Endothelial cell of umbilical vein (primary cell): ENCODE measurements around the gene YPEL5. TPM values are rescaled to one million over a fixed set of nuclear protein-coding genes. Genes with fewer than 3 reads are reported as not detected.

Experiments used
- BruUV-seq: library from RNA; stranded (reverse); fragments of 400-500 nt; replicated peaks from 2 replicates; lab custom pipeline; 2021; lab: Mats Ljungman, UMichigan
- CTCF ChIA-PET: fragments of 300-600, 350-600 bp; sonication (Branson Sonifier 250); formaldehyde crosslinking; loops from one replicate; lab custom pipeline; 2021; ENCODE audit warnings: antibody characterized with exemption, inconsistent platforms; lab: Charles Lee
- POLR2A ChIA-PET: fragments of 300-600, 350-600 bp; sonication (Branson Sonifier 250); formaldehyde crosslinking; loops from one replicate; lab custom pipeline; 2021; ENCODE audit warnings: antibody characterized with exemption, inconsistent platforms; lab: Charles Lee
- DNase-seq: peaks from one replicate; pipeline ENCODE4 v3.0.0-alpha.2; 2011; ENCODE audit warnings: low read depth, low spot score
- FAIRE-seq: peaks from 2 replicates; lab custom pipeline; 2011; peaks lifted over from hg19 to GRCh38; lab: Jason Lieb, UNC
- H2AFZ ChIP-seq: 2 replicates; pipeline ENCODE4 v1.6.0; 2012; ENCODE audit warnings: low read depth, low read length, control low read depth, inconsistent platforms
- H3K27ac ChIP-seq: 2 replicates; pipeline ENCODE4 v1.5.1; 2011; ENCODE audit warnings: low read depth, mild to moderate bottlenecking, control low read depth, low read length, moderate library complexity; ENCODE audit not compliant: insufficient read depth
- H3K27me3 ChIP-seq, 2 experiments: 2 replicates each; pipeline versions ENCODE4 v1.6.0 to v1.6.1; 2011; ENCODE audit warnings: low read length in 2 of 2, mixed read lengths in 1 of 2; ENCODE audit not compliant: control insufficient read depth in 2 of 2, insufficient read depth in 2 of 2
- H3K36me3 ChIP-seq, 2 experiments: 2 replicates in 1 of 2; 3 replicates in 1 of 2; pipeline ENCODE4 v1.5.1; 2011; ENCODE audit warnings: low read length in 2 of 2, mild to moderate bottlenecking in 1 of 2, moderate library complexity in 1 of 2; ENCODE audit not compliant: control insufficient read depth in 2 of 2, insufficient read depth in 2 of 2; ENCODE audit errors: extremely low read depth in 1 of 2
- H3K4me1 ChIP-seq: 3 replicates; pipeline ENCODE4 v1.5.1; 2011; ENCODE audit warnings: mild to moderate bottlenecking, low read length; ENCODE audit not compliant: control insufficient read depth, insufficient read depth; ENCODE audit errors: extremely low read depth
- H3K4me2 ChIP-seq: 2 replicates; pipeline ENCODE4 v1.6.1; 2011; ENCODE audit warnings: low read length, control low read depth, mixed read lengths; ENCODE audit not compliant: insufficient read depth
- H3K4me3 ChIP-seq, 3 experiments: fragments of 200-600 bp in 1 of 3; sonication (generic), shearing (Covaris generic) in 1 of 3; replicated peaks in 1 of 3; 2 replicates each; pipeline ENCODE4 v1.5.1; 2011 to 2016; ENCODE audit warnings: control low read depth in 3 of 3, low read length in 3 of 3, mild to moderate bottlenecking in 2 of 3, inconsistent platforms in 1 of 3, low read depth in 1 of 3, moderate library complexity in 1 of 3; ENCODE audit not compliant: insufficient read depth in 1 of 3
- H3K79me2 ChIP-seq: 2 replicates; pipeline ENCODE4 v1.6.0; 2012; ENCODE audit warnings: low read length, inconsistent platforms; ENCODE audit not compliant: control insufficient read depth, insufficient read depth
- H3K9ac ChIP-seq: replicated peaks from 2 replicates; pipeline ENCODE3; 2011; ENCODE audit warnings: low read length, control low read depth; ENCODE audit not compliant: insufficient read depth; ENCODE audit errors: extremely low read depth
- H3K9me1 ChIP-seq: replicated peaks from 3 replicates; pipeline ENCODE4 v1.6.0; 2011; ENCODE audit warnings: mild to moderate bottlenecking, low read length; ENCODE audit not compliant: control insufficient read depth, insufficient read depth; ENCODE audit errors: extremely low read depth
- H3K9me3 ChIP-seq: replicated peaks from 2 replicates; pipeline ENCODE4 v1.5.1; 2012; ENCODE audit warnings: low read length, inconsistent platforms; ENCODE audit not compliant: control insufficient read depth, insufficient read depth
- H4K20me1 ChIP-seq: replicated peaks from 2 replicates; pipeline ENCODE3; 2011; ENCODE audit warnings: mild to moderate bottlenecking, low read length; ENCODE audit not compliant: control insufficient read depth, insufficient read depth; ENCODE audit errors: extremely low read depth
- CTCF ChIP-seq, 2 donors: IDR thresholded peaks; 1 replicate in 1 of 2; 2 replicates in 1 of 2; pipeline ENCODE4 v1.5.1; 2011; ENCODE audit warnings: low read length in 2 of 2, mild to moderate bottlenecking in 2 of 2, moderate library complexity in 2 of 2, control low read depth in 1 of 2, inconsistent platforms in 1 of 2, low read depth in 1 of 2; ENCODE audit not compliant: insufficient read depth in 1 of 2; ENCODE audit errors: extremely low read depth in 1 of 2
- EZH2 ChIP-seq: IDR thresholded peaks from 2 replicates; pipeline ENCODE4 v1.6.1; 2012; ENCODE audit warnings: borderline replicate concordance, low read depth, mild to moderate bottlenecking, moderate library complexity, low read length, inconsistent platforms; ENCODE audit not compliant: severe bottlenecking
- FOS ChIP-seq: IDR thresholded peaks from 2 replicates; pipeline ENCODE4 v1.6.1; 2011; ENCODE audit warnings: mild to moderate bottlenecking, low read length, moderate library complexity, borderline replicate concordance; ENCODE audit not compliant: insufficient read depth
- GATA2 ChIP-seq: IDR thresholded peaks from 2 replicates; pipeline ENCODE4 v1.7.0; 2011; ENCODE audit warnings: low read depth, mild to moderate bottlenecking, moderate library complexity, mixed read lengths, low read length; ENCODE audit not compliant: insufficient read length, insufficient read depth
- JUN ChIP-seq: IDR thresholded peaks from 2 replicates; pipeline ENCODE4 v1.6.1; 2011; ENCODE audit warnings: borderline replicate concordance, low read depth; ENCODE audit not compliant: insufficient read length, insufficient read depth
- MAX ChIP-seq: IDR thresholded peaks from 2 replicates; pipeline ENCODE4 v1.6.1; 2011; ENCODE audit not compliant: insufficient read depth, insufficient read length
- MYC ChIP-seq: IDR thresholded peaks from one replicate; pipeline ENCODE4 v1.6.1; 2011; ENCODE audit warnings: mild to moderate bottlenecking, low read depth, low read length
- POLR2A ChIP-seq: IDR thresholded peaks from 2 replicates; pipeline ENCODE4 v1.6.1; 2012; ENCODE audit warnings: low read depth, mild to moderate bottlenecking, control low read depth, low read length
- POLR2AphosphoS5 ChIP-seq: IDR thresholded peaks from 2 replicates; pipeline ENCODE4 v1.6.1; 2012; ENCODE audit warnings: low read depth, mild to moderate bottlenecking, control low read depth, low read length, moderate library complexity; ENCODE audit not compliant: insufficient read depth
- dilution Hi-C: fragments of 300-500 bp; cut with MboI; formaldehyde crosslinking; loops from one replicate; pipeline ENCODE4 v1.15.0; 2019; ENCODE audit warnings: low sequenced_read_pairs; ENCODE audit not compliant: extremely low pct_ligation_motif_present
- intact Hi-C: fragments of 100-400 bp; cut with micrococcal nuclease; formaldehyde crosslinking; loops from one replicate; pipeline ENCODE4 v1.10.0; 2022
- polyA plus RNA-seq, 4 experiments: library from polyadenylated mRNA; depleted of rRNA in 3 of 4; stranded (reverse) in 3 of 4; unstranded in 1 of 4; fragments of >200 nt; gene quantifications; 2 replicates each; pipeline versions ENCODE4 v1.2.1 to v1.2.3, GENCODE V29; 2011 to 2012; ENCODE audit warnings: missing spikeins in 1 of 4
- total RNA-seq: library from RNA; stranded (reverse); gene quantifications from 2 replicates; pipeline ENCODE4 v1.2.3, GENCODE V29; 2021

YPEL5 gene
- total and polyA plus RNA-seq, 2 donors (not counting 3 experiments of a cell fraction or from before 2014, with no cell fraction given): 49.5 to 62.0 TPM

GRCh38 chr2:30150786-30151185 lies 4.0 kb downstream of the YPEL5 start:
- H2AFZ ChIP-seq: no peak overlapping the region
- H3K9me1 ChIP-seq: no peaks in the 10 kb centered on the region
- no peaks in the 10 kb centered on the region for H3K79me2 ChIP-seq
- peaks cover 39% of the 10 kb centered on the region for H3K4me1 ChIP-seq
- TF ChIP-seq CTCF (IDR thresholded peaks at IDR 0.05; ENCODE audit: extremely low read depth in 1 of 2, insufficient read depth in 1 of 2, low read depth in 1 of 2, low read length in 2 of 2) (no peak), MAX (no peak), JUN (no peak), EZH2 (no peak), MYC (no peak), GATA2 (no peak), FOS (no peak), POLR2AphosphoS5 (no peak), POLR2A (no peak)
- H3K27me3 ChIP-seq: no peaks in the 10 kb centered on the region
- ChIA-PET CTCF (interaction anchor here (0.7 to 8.0 kb wide), 3 partner anchors 10 to 561 kb away, joined by 3 to 101 read pairs (median 4); no protein-coding TSS in a partner anchor), POLR2A (no interaction called here)
- no peaks in the 10 kb centered on the region for H4K20me1 ChIP-seq
- intact Hi-C loops: no loop called here
- H3K4me2 ChIP-seq: no peak overlapping the region
- H3K27ac ChIP-seq: no peak overlapping the region
- no peaks in the 10 kb centered on the region for H3K9me3 ChIP-seq
- DNase-seq: no peak
- dilution Hi-C loops: no loop called here
- no peak overlapping the region for H3K4me3 ChIP-seq
- FAIRE-seq: no peak
- peaks cover 0 to 2% of the 10 kb centered on the region in 2 experiments for H3K36me3 ChIP-seq
- BruUV-seq: no TSS peak
- H3K9ac ChIP-seq: no peak overlapping the region
